Naive thymus-derived CD8-positive, alpha-beta T cell (primary cell): Measurements from ENCODE around the gene ASPSCR1. TPM values are rescaled to one million over a fixed set of nuclear protein-coding genes. Genes with fewer than 3 reads are reported as not detected.

ENCODE experiments used
- ATAC-seq, 2 donors: fragments of 150-1000 bp; cut with Tn5 transposase in 1 of 2; sonication (Bioruptor Pico), chemical (Tn5 transposase) in 1 of 2; 1 replicate in 1 of 2; 2 replicates in 1 of 2; pipeline ENCODE4 v1.10.0; 2021; ENCODE audit warnings: mild to moderate bottlenecking in 2 of 2, moderate library complexity in 2 of 2
- POLR2A ChIA-PET: fragments of 350-600 bp; sonication (Branson Sonifier 250); formaldehyde crosslinking; loops from one replicate; lab custom pipeline; 2021; ENCODE audit warnings: antibody characterized with exemption; lab: Charles Lee
- DNase-seq, 10 donors: peaks; one replicate each; pipeline versions ENCODE4 v3.0.0 to v3.0.0-alpha.2; 2020 to 2022
- H3K27ac Mint-ChIP-seq, 10 donors: one replicate each; pipeline ENCODE4 v1.8.0; 2020 to 2022; ENCODE audit warnings: mild to moderate bottlenecking in 10 of 10, mixed read lengths in 10 of 10, moderate library complexity in 4 of 10, inconsistent platforms in 1 of 10
- H3K27me3 Mint-ChIP-seq, 5 donors: one replicate each; pipeline ENCODE4 v1.8.0; 2021 to 2022; ENCODE audit warnings: mixed read lengths in 5 of 5
- H3K36me3 Mint-ChIP-seq, 3 donors: one replicate each; pipeline ENCODE4 v1.8.0; 2020 to 2022; ENCODE audit warnings: mixed read lengths in 3 of 3, mild to moderate bottlenecking in 2 of 3, inconsistent platforms in 1 of 3
- H3K4me1 Mint-ChIP-seq, 4 donors: one replicate each; pipeline ENCODE4 v1.8.0; 2021 to 2022; ENCODE audit warnings: mixed read lengths in 4 of 4
- H3K4me3 Mint-ChIP-seq, 10 donors: one replicate each; pipeline ENCODE4 v1.8.0; 2020 to 2022; ENCODE audit warnings: mild to moderate bottlenecking in 10 of 10, mixed read lengths in 10 of 10, moderate library complexity in 6 of 10, inconsistent platforms in 1 of 10
- H3K9me3 Mint-ChIP-seq, 9 donors: one replicate each; pipeline ENCODE4 v1.8.0; 2020 to 2022; ENCODE audit warnings: mixed read lengths in 9 of 9, mild to moderate bottlenecking in 3 of 9, inconsistent platforms in 1 of 9, moderate library complexity in 1 of 9
- polyA plus RNA-seq, 3 donors: library from polyadenylated mRNA; unstranded; fragments of 300-500 nt; fragmentation: Illumina TruSeq; gene quantifications; one replicate each; pipeline ENCODE4 v1.2.3, GENCODE V29; 2021
- total RNA-seq, 8 experiments: library from RNA in 2 of 8; stranded (reverse) in 2 of 8; gene quantifications; one replicate each; pipeline ENCODE4 v1.2.3 and lab custom pipeline; 2021 to 2026

ASPSCR1 gene
- total and polyA plus RNA-seq, 5 experiments from 2014 or later: 28.1 to 47.7 (median 33.4) TPM

- DNase-seq (no peak), ATAC-seq (no peak)
- H3K4me3 Mint-ChIP-seq: peak overlapping the region in 6 of 10 donors; percentile 10 to 72 (median 24)
- H3K9me3 Mint-ChIP-seq: no peaks in the 10 kb centered on the region
- POLR2A ChIA-PET: no interaction called here
- no peaks in the 10 kb centered on the region for H3K36me3 Mint-ChIP-seq
- peaks cover 0 to 19% (median 9%) of the 10 kb centered on the region in 5 donors for H3K27me3 Mint-ChIP-seq
- peaks cover 0 to 6% (median 4%) of the 10 kb centered on the region in 4 donors for H3K4me1 Mint-ChIP-seq
- H3K27ac Mint-ChIP-seq: no peak overlapping the region
Observed at GRCh38 chr17:81957691-81958432, 19.6 kb upstream of the ASPSCR1 start.

GRCh38 chr17:81958633-81959342, 18.6 kb upstream of the ASPSCR1 start:
- Mint-ChIP-seq H3K4me1 (peaks cover 0 to 6% (median 3%) of the 10 kb centered on the region in 4 donors), H3K27me3 (peaks cover 0 to 19% (median 9%) of the 10 kb centered on the region in 5 donors), H3K9me3 (no peaks in the 10 kb centered on the region), H3K36me3 (no peaks in the 10 kb centered on the region), H3K27ac (peak overlapping the region in 1 of 10 donors; percentile 57), H3K4me3 (peak overlapping the region; percentile 19 to 72 (median 61))
- DNase-seq: no peak
- ATAC-seq: no peak
- POLR2A ChIA-PET: interaction anchor here (0.5 to 3.0 kb wide), 8 partner anchors 10 to 88 kb away, joined by 3 to 61 read pairs (median 4); partner anchors contain the start of genes CENPX and LRRC45

- Mint-ChIP-seq H3K9me3 (no peaks in the 10 kb centered on the region), H3K4me1 (peaks cover 0 to 13% (median 6%) of the 10 kb centered on the region in 4 donors), H3K27ac (peak overlapping the region in 1 of 10 donors; percentile 57), H3K4me3 (peak overlapping the region in 5 of 10 donors; percentile 59 to 72 (median 64)), H3K36me3 (no peaks in the 10 kb centered on the region), H3K27me3 (peaks cover 0 to 19% (median 9%) of the 10 kb centered on the region in 5 donors)
- POLR2A ChIA-PET: interaction anchor here (0.5 to 3.0 kb wide), 8 partner anchors 9 to 89 kb away, joined by 3 to 61 read pairs (median 4); partner anchors contain the start of genes CENPX and LRRC45
- peak; percentile 70 to 92 (median 85) for DNase-seq
- ATAC-seq: peak; percentile 96 to 97
Observed at GRCh38 chr17:81959362-81960129, 17.9 kb upstream of the ASPSCR1 start.

GRCh38 chr17:81960130-81960958, 17.1 kb upstream of the ASPSCR1 start:
- H3K4me1 Mint-ChIP-seq: peaks cover 0 to 13% (median 7%) of the 10 kb centered on the region in 4 donors
- peak overlapping the region in 1 of 10 donors; percentile 21 for H3K27ac Mint-ChIP-seq
- POLR2A ChIA-PET: interaction anchor here (1.2 to 3.0 kb wide), 5 partner anchors 8 to 70 kb away, joined by 3 to 61 read pairs (median 7); partner anchors contain the start of genes CENPX and LRRC45
- DNase-seq (peak in 1 of 10 donors; percentile 30), ATAC-seq (peak in 1 of 2 donors; percentile 2)
- no peaks in the 10 kb centered on the region for H3K9me3 Mint-ChIP-seq
- peaks cover 0 to 19% (median 9%) of the 10 kb centered on the region in 5 donors for H3K27me3 Mint-ChIP-seq
- peak overlapping the region in 4 of 10 donors; percentile 26 to 67 (median 48) for H3K4me3 Mint-ChIP-seq
- no peaks in the 10 kb centered on the region for H3K36me3 Mint-ChIP-seq

GRCh38 chr17:81961087-81961511, 16.3 kb upstream of the ASPSCR1 start, which contains the start of gene NOTUM:
TSS of gene NOTUM (minus strand) at chr17:81961187. CDS start at chr17:81960909, 278 bp downstream.
- Mint-ChIP-seq H3K27me3 (peaks cover 0 to 19% (median 9%) of the 10 kb centered on the region in 5 donors), H3K4me1 (peaks cover 0 to 17% (median 10%) of the 10 kb centered on the region in 4 donors), H3K4me3 (peak within 1 kb of the TSS in 4 of 10 donors; percentile 26 to 67 (median 48)), H3K27ac (peak within 1 kb of the TSS in 1 of 10 donors; percentile 21), H3K9me3 (no peaks in the 10 kb centered on the region), H3K36me3 (no peaks in the 10 kb centered on the region)
- POLR2A ChIA-PET: interaction anchor here (1.1 to 3.0 kb wide), 4 partner anchors 15 to 60 kb away, joined by 3 to 61 read pairs (median 4); partner anchors contain the start of genes CENPX and LRRC45
- DNase-seq (peak in 1 of 10 donors; percentile 25), ATAC-seq (no peak)

GRCh38 chr17:81961521-81962498, 15.6 kb upstream of the ASPSCR1 start:
- Mint-ChIP-seq H3K27ac (peak overlapping the region in 1 of 10 donors; percentile 40), H3K4me3 (peak overlapping the region in 9 of 10 donors; percentile 26 to 71 (median 53)), H3K9me3 (no peaks in the 10 kb centered on the region), H3K4me1 (peaks cover 0 to 23% (median 14%) of the 10 kb centered on the region in 4 donors), H3K27me3 (peaks cover 0 to 19% (median 9%) of the 10 kb centered on the region in 5 donors), H3K36me3 (no peaks in the 10 kb centered on the region)
- POLR2A ChIA-PET: interaction anchor here (1.1 to 3.0 kb wide), 4 partner anchors 14 to 60 kb away, joined by 3 to 61 read pairs (median 4); partner anchors contain the start of genes CENPX and LRRC45
- DNase-seq: no peak
- ATAC-seq: no peak

GRCh38 chr17:81962499-81963441, 14.7 kb upstream of the ASPSCR1 start:
- Mint-ChIP-seq H3K4me1 (peaks cover 0 to 24% (median 15%) of the 10 kb centered on the region in 4 donors), H3K27me3 (peaks cover 0 to 19% (median 9%) of the 10 kb centered on the region in 5 donors), H3K36me3 (no peaks in the 10 kb centered on the region), H3K9me3 (no peaks in the 10 kb centered on the region), H3K4me3 (peak overlapping the region in 9 of 10 donors; percentile 26 to 71 (median 53)), H3K27ac (peak overlapping the region in 1 of 10 donors; percentile 40)
- ATAC-seq (no peak), DNase-seq (no peak)
- POLR2A ChIA-PET: interaction anchor here (0.7 to 1.1 kb wide), 2 partner anchors 14 kb away, joined by 3 to 4 read pairs; no protein-coding TSS in a partner anchor

GRCh38 chr17:81964081-81964849, 13.2 kb upstream of the ASPSCR1 start:
- Mint-ChIP-seq H3K9me3 (no peaks in the 10 kb centered on the region), H3K4me1 (peaks cover 3 to 33% (median 27%) of the 10 kb centered on the region in 4 donors), H3K27me3 (peaks cover 0 to 8% (median 0%) of the 10 kb centered on the region in 5 donors), H3K4me3 (no peak overlapping the region), H3K36me3 (no peaks in the 10 kb centered on the region), H3K27ac (peak overlapping the region in 2 of 10 donors; percentile 8 to 43)
- DNase-seq (no peak), ATAC-seq (no peak)
- POLR2A ChIA-PET: no interaction called here
